NB4 (cell line): ENCODE measurements around the gene PTH2R.
"Not testable (repeated sequence)": the region's sequence is repeated elsewhere in the genome, so short reads cannot be mapped to it uniquely, and the experiment has no call there.

Experiments
- DNase-seq: peaks from one replicate; pipeline ENCODE4 v3.0.0; 2010; ENCODE audit warnings: low read depth
- H3K4me3 ChIP-seq: one replicate; pipeline ENCODE4 v1.5.1; 2011; ENCODE audit warnings: mild to moderate bottlenecking, low read depth, low read length, moderate library complexity
- CTCF ChIP-seq: IDR thresholded peaks from one replicate; pipeline ENCODE4 v1.5.1; 2012; ENCODE audit warnings: low read depth, low read length
- MAX ChIP-seq: IDR thresholded peaks from 2 replicates; pipeline ENCODE4 v1.6.1; 2011; ENCODE audit warnings: low read depth, low read length
- MYC ChIP-seq: IDR thresholded peaks from 2 replicates; pipeline ENCODE4 v1.6.1; 2011; ENCODE audit warnings: low read depth, low read length
- POLR2A ChIP-seq: IDR thresholded peaks from 2 replicates; pipeline ENCODE4 v1.6.1; 2011; ENCODE audit warnings: mild to moderate bottlenecking; ENCODE audit not compliant: insufficient read length; ENCODE audit errors: extremely low read depth

PTH2R gene

GRCh38 chr2:208509586-208509985 lies 103.0 kb downstream of the PTH2R start:
- H3K4me3 ChIP-seq, result no peak overlapping the region
- TF ChIP-seq POLR2A (no peak), MYC (no peak), CTCF (no peak), MAX (no peak)
- DNase-seq, result no peak

- DNase-seq, result no peak
- TF ChIP-seq CTCF, result no peak
- no peak for TF ChIP-seq MAX
- TF ChIP-seq MYC, result no peak
- no peak for TF ChIP-seq POLR2A
- H3K4me3 ChIP-seq, result no peak overlapping the region
Measured at GRCh38 chr2:208511016-208511415, 104.4 kb downstream of the PTH2R start.

- TF ChIP-seq MAX (no peak), MYC (no peak), POLR2A (no peak), CTCF (no peak)
- H3K4me3 ChIP-seq, result no peak overlapping the region
- no peak for DNase-seq
Measured at GRCh38 chr2:208511573-208511972, 105.0 kb downstream of the PTH2R start.

GRCh38 chr2:208515099-208515498 lies 108.5 kb downstream of the PTH2R start:
- TF ChIP-seq MAX (no peak), MYC (no peak), POLR2A (no peak), CTCF (no peak)
- H3K4me3 ChIP-seq, result no peak overlapping the region
- no peak for DNase-seq

- DNase-seq, H3K4me3 ChIP-seq: not testable (repeated sequence)
Measured at GRCh38 chr2:208523069-208523468, 116.5 kb downstream of the PTH2R start.

GRCh38 chr2:208525165-208525564 lies 118.6 kb downstream of the PTH2R start:
- not testable (repeated sequence) for H3K4me3 ChIP-seq, DNase-seq

- TF ChIP-seq MYC, result no peak
- no peak for TF ChIP-seq CTCF
- TF ChIP-seq POLR2A, result no peak
- TF ChIP-seq MAX, result no peak
- DNase-seq, result no peak
- H3K4me3 ChIP-seq, result no peak overlapping the region
Measured at GRCh38 chr2:208529796-208530195, 123.2 kb downstream of the PTH2R start.
